Measurements from ENCODE around the gene SH3GL1. TPM values are rescaled to one million over a fixed set of nuclear protein-coding genes. Genes with fewer than 3 reads are reported as not detected.
"Not testable (repeated sequence)": the region's sequence is repeated elsewhere in the genome, so short reads cannot be mapped to it uniquely, and the experiment has no call there.

SH3GL1 gene
- total RNA-seq, 2 experiments from 2014 or later = 39.3 to 40.9 TPM

- Mint-ChIP-seq H3K4me1 (ENCODE audit: low read depth) (peaks cover 34% of the 10 kb centered on the region), H3K27me3 (no peaks in the 10 kb centered on the region), H3K27ac (peak overlapping the region; percentile 76), H3K4me3 (peak overlapping the region; percentile 84), H3K9me3 (peaks cover 3% of the 10 kb centered on the region), H3K36me3 (ENCODE audit: low read depth) (peaks cover 5% of the 10 kb centered on the region)
- Histone ChIP-seq H3K4me3 (ENCODE audit: low read length) (peak overlapping the region; percentile 56), H3K4me1 (ENCODE audit: insufficient read depth, low read length) (peaks cover 28% of the 10 kb centered on the region), H3K27ac (ENCODE audit: low read depth in 1 of 2, low read length in 2 of 2) (peak overlapping the region in 1 of 2 donors; percentile 29), H3K27me3 (ENCODE audit: control insufficient read depth in 1 of 2, insufficient read depth in 2 of 2, low read length in 2 of 2) (no peaks in the 10 kb centered on the region), H3K9me3 (ENCODE audit: control insufficient read depth in 1 of 2, insufficient read depth in 1 of 2, low read length in 2 of 2) (no peaks in the 10 kb centered on the region), H3K36me3 (ENCODE audit: insufficient read depth, low read length) (no peaks in the 10 kb centered on the region)
- ATAC-seq (ENCODE audit: poor library complexity) = no peak
- intact Hi-C loops (cut with DNase I, micrococcal nuclease) = no loop called here
- TF ChIP-seq CTCF (IDR thresholded peaks at IDR 0.05) = no peak
- peak in 1 of 14 experiments; percentile 16 for DNase-seq
- POLR2A ChIA-PET = interaction anchor here (0.8 to 1.5 kb wide), 2 partner anchors 10 to 62 kb away, joined by 3 to 9 read pairs; partner anchors contain the start of gene SH3GL1
- CTCF ChIA-PET = interaction anchor here (1.5 kb wide), 1 partner anchor 14 kb away, joined by 5 read pairs; no protein-coding TSS in a partner anchor
Observed at GRCh38 chr19:4337906-4338440, 62.4 kb downstream of the SH3GL1 start.

- Mint-ChIP-seq H3K4me1 (ENCODE audit: low read depth) (peaks cover 22% of the 10 kb centered on the region), H3K4me3 (peak overlapping the region; percentile 12), H3K36me3 (ENCODE audit: low read depth) (no peaks in the 10 kb centered on the region), H3K27me3 (no peaks in the 10 kb centered on the region), H3K9me3 (peaks cover 3% of the 10 kb centered on the region), H3K27ac (no peak overlapping the region)
- Histone ChIP-seq H3K9me3 (ENCODE audit: control insufficient read depth in 1 of 2, insufficient read depth in 1 of 2, low read length in 2 of 2) (no peaks in the 10 kb centered on the region), H3K27ac (ENCODE audit: low read depth in 1 of 2, low read length in 2 of 2) (no peak overlapping the region), H3K4me3 (ENCODE audit: low read length) (no peak overlapping the region), H3K36me3 (ENCODE audit: insufficient read depth, low read length) (no peaks in the 10 kb centered on the region), H3K4me1 (ENCODE audit: insufficient read depth, low read length) (peaks cover 19% of the 10 kb centered on the region), H3K27me3 (ENCODE audit: control insufficient read depth in 1 of 2, insufficient read depth in 2 of 2, low read length in 2 of 2) (no peaks in the 10 kb centered on the region)
- intact Hi-C loops (cut with DNase I, micrococcal nuclease) = no loop called here
- POLR2A ChIA-PET = no interaction called here
- DNase-seq (no peak), ATAC-seq (ENCODE audit: poor library complexity) (no peak)
- CTCF ChIA-PET = no interaction called here
- no peak for TF ChIP-seq CTCF (IDR thresholded peaks at IDR 0.05)
Observed at GRCh38 chr19:4334929-4335570, 65.3 kb downstream of the SH3GL1 start.

- Histone ChIP-seq H3K9me3 (ENCODE audit: control insufficient read depth in 1 of 2, insufficient read depth in 1 of 2, low read length in 2 of 2) (peaks cover 0 to 8% of the 10 kb centered on the region in 2 experiments), H3K36me3 (ENCODE audit: insufficient read depth, low read length) (no peaks in the 10 kb centered on the region), H3K4me1 (ENCODE audit: insufficient read depth, low read length) (peaks cover 31% of the 10 kb centered on the region), H3K27ac (ENCODE audit: low read depth in 1 of 2, low read length in 2 of 2) (no peak overlapping the region), H3K4me3 (ENCODE audit: low read length) (no peak overlapping the region), H3K27me3 (ENCODE audit: control insufficient read depth in 1 of 2, insufficient read depth in 2 of 2, low read length in 2 of 2) (no peaks in the 10 kb centered on the region)
- H3K4me3 Mint-ChIP-seq = peak overlapping the region; percentile 34
- DNase-seq (peak in 1 of 14 experiments; percentile 44), ATAC-seq (ENCODE audit: poor library complexity) (no peak)
- H3K4me1 Mint-ChIP-seq (ENCODE audit: low read depth) = peaks cover 25% of the 10 kb centered on the region
- ChIA-PET CTCF (no interaction called here), POLR2A (interaction anchor here (2.1 kb wide), 1 partner anchor 13 kb away, joined by 12 read pairs; the partner anchor contains the start of gene MPND)
- peaks cover under 1% of the 10 kb centered on the region for H3K9me3 Mint-ChIP-seq
- TF ChIP-seq CTCF (IDR thresholded peaks at IDR 0.05) = no peak
- intact Hi-C loops (cut with DNase I, micrococcal nuclease) = loop anchor here in 1 of 2 experiments (5.0 kb wide), 3 partner anchors 83 to 142 kb away; partner anchors contain the start of genes HDGFL2, UBXN6 and YJU2
- H3K36me3 Mint-ChIP-seq (ENCODE audit: low read depth) = peaks cover 4% of the 10 kb centered on the region
- peak overlapping the region; percentile 30 for H3K27ac Mint-ChIP-seq
- no peaks in the 10 kb centered on the region for H3K27me3 Mint-ChIP-seq
Observed at GRCh38 chr19:4329858-4330257, 70.5 kb downstream of the SH3GL1 start.

- ATAC-seq (ENCODE audit: poor library complexity); H3K27ac ChIP-seq (ENCODE audit: low read depth in 1 of 2, low read length in 2 of 2); CTCF ChIA-PET: not testable (repeated sequence)
Observed at GRCh38 chr19:4328991-4329681, 71.2 kb downstream of the SH3GL1 start.

More at GRCh38 chr19:4328991-4329681, 71.2 kb downstream of the SH3GL1 start:
- H3K36me3 ChIP-seq (ENCODE audit: insufficient read depth, low read length); H3K36me3 Mint-ChIP-seq (ENCODE audit: low read depth); H3K9me3 Mint-ChIP-seq; H3K9me3 ChIP-seq (ENCODE audit: control insufficient read depth in 1 of 2, insufficient read depth in 1 of 2, low read length in 2 of 2); H3K27me3 ChIP-seq (ENCODE audit: control insufficient read depth in 1 of 2, insufficient read depth in 2 of 2, low read length in 2 of 2); H3K27me3 Mint-ChIP-seq: not testable (repeated sequence)
- peak overlapping the region; percentile 90 for H3K4me3 Mint-ChIP-seq
- H3K4me3 ChIP-seq (ENCODE audit: low read length) = peak overlapping the region; percentile 61
- POLR2A ChIA-PET = interaction anchor here (2.1 kb wide), 1 partner anchor 14 kb away, joined by 12 read pairs; the partner anchor contains the start of gene MPND
- H3K4me1 ChIP-seq (ENCODE audit: insufficient read depth, low read length) = peaks cover 31% of the 10 kb centered on the region
- peak overlapping the region; percentile 86 for H3K27ac Mint-ChIP-seq
- peaks cover 25% of the 10 kb centered on the region for H3K4me1 Mint-ChIP-seq (ENCODE audit: low read depth)
- intact Hi-C loops (cut with DNase I, micrococcal nuclease) = loop anchor here (1.0 to 5.0 kb wide), 4 partner anchors 13 to 143 kb away; partner anchors contain the start of genes HDGFL2 (in 1 of the 2), UBXN6 (in 1 of the 2) and YJU2 (in 1 of the 2)
- peak in 6 of 14 experiments; percentile 9 to 62 (median 28) for DNase-seq

All from CD4-positive, alpha-beta T cell (primary cell).